Activated T-cell treated with anti-CD3 and anti-CD28 coated beads for 1 hour (primary cell): ENCODE data around the gene TEX2.
"Not testable (repeated sequence)": the region's sequence is repeated elsewhere in the genome, so short reads cannot be mapped to it uniquely, and the experiment has no call there.

ENCODE experiments used
- DNase-seq: peaks from one replicate; pipeline ENCODE4 v3.0.0-alpha.2; 2020; ENCODE audit warnings: low read depth

TEX2 gene

GRCh38 chr17:64135000-64135399 lies 128.1 kb downstream of the TEX2 start:
- no peak for DNase-seq

- no peak for DNase-seq
Observed at GRCh38 chr17:64134216-64134970, 128.7 kb downstream of the TEX2 start.

GRCh38 chr17:64133546-64134215 lies 129.4 kb downstream of the TEX2 start:
- DNase-seq: no peak

- DNase-seq: no peak
Observed at GRCh38 chr17:64131606-64132270, 131.3 kb downstream of the TEX2 start.

- no peak for DNase-seq
Observed at GRCh38 chr17:64130559-64131001, 132.5 kb downstream of the TEX2 start.

GRCh38 chr17:64129765-64130558 lies 133.1 kb downstream of the TEX2 start, which contains the start of gene ERN1:
ERN1 (minus strand) TSS chr17:64130144; CDS start chr17:64130029, 115 bp downstream.
- peak; percentile 91 for DNase-seq

- no peak for DNase-seq
Observed at GRCh38 chr17:64129515-64129764, 133.6 kb downstream of the TEX2 start.

- no peak for DNase-seq
Observed at GRCh38 chr17:64128787-64129514, 134.1 kb downstream of the TEX2 start.

GRCh38 chr17:64126918-64127317 lies 136.1 kb downstream of the TEX2 start:
- DNase-seq: no peak

GRCh38 chr17:64125937-64126336 lies 137.1 kb downstream of the TEX2 start:
- DNase-seq: no peak

- no peak for DNase-seq
Observed at GRCh38 chr17:64124609-64125008, 138.5 kb downstream of the TEX2 start.

GRCh38 chr17:64123114-64123513 lies 139.9 kb downstream of the TEX2 start:
- DNase-seq: no peak

- DNase-seq: not testable (repeated sequence)
Observed at GRCh38 chr17:64120972-64121786, 141.9 kb downstream of the TEX2 start.

- DNase-seq: no peak
Observed at GRCh38 chr17:64120159-64120810, 142.8 kb downstream of the TEX2 start.

- no peak for DNase-seq
Observed at GRCh38 chr17:64117981-64118979, 144.8 kb downstream of the TEX2 start.

- DNase-seq: no peak
Observed at GRCh38 chr17:64115822-64116534, 147.1 kb downstream of the TEX2 start.

- no peak for DNase-seq
Observed at GRCh38 chr17:64115043-64115698, 147.9 kb downstream of the TEX2 start.

GRCh38 chr17:64113006-64113405 lies 150.1 kb downstream of the TEX2 start:
- no peak for DNase-seq
